ENCODE measurements around the gene CMPK1. TPM values are rescaled to one million over a fixed set of nuclear protein-coding genes. Genes with fewer than 3 reads are reported as not detected.

The CMPK1 gene
- total RNA-seq, 1 donor from 2014 or later, result 105 TPM

GRCh38 chr1:47348246-47348645 lies 14.7 kb downstream of the CMPK1 start:
- H3K9me3 Mint-ChIP-seq (ENCODE audit: unreplicated experiment), result no peaks in the 10 kb centered on the region
- no peaks in the 10 kb centered on the region for H3K27me3 Mint-ChIP-seq (ENCODE audit: unreplicated experiment)
- H3K27ac Mint-ChIP-seq (ENCODE audit: unreplicated experiment), result no peak overlapping the region

GRCh38 chr1:47351305-47351704 lies 17.7 kb downstream of the CMPK1 start:
- TF ChIP-seq CTCF (IDR thresholded peaks at IDR 0.05), result no peak
- Mint-ChIP-seq H3K27ac (ENCODE audit: unreplicated experiment) (peak overlapping the region; percentile 54), H3K4me1 (ENCODE audit: unreplicated experiment) (peaks cover 7% of the 10 kb centered on the region)

More at GRCh38 chr1:47348246-47348645, 14.7 kb downstream of the CMPK1 start:
- H3K4me3 Mint-ChIP-seq (ENCODE audit: unreplicated experiment), result no peak overlapping the region
- peaks cover 10% of the 10 kb centered on the region for H3K36me3 Mint-ChIP-seq (ENCODE audit: unreplicated experiment)
- DNase-seq (ENCODE audit: extremely low spot score, unreplicated experiment), result no peak
- peaks cover 2% of the 10 kb centered on the region for H3K4me1 Mint-ChIP-seq (ENCODE audit: unreplicated experiment)
- no peak for TF ChIP-seq CTCF (IDR thresholded peaks at IDR 0.05)

GRCh38 chr1:47361380-47361779 lies 27.8 kb downstream of the CMPK1 start:
- DNase-seq (ENCODE audit: extremely low spot score, unreplicated experiment), result no peak
- H3K27me3 Mint-ChIP-seq (ENCODE audit: unreplicated experiment), result no peaks in the 10 kb centered on the region

More at GRCh38 chr1:47351305-47351704, 17.7 kb downstream of the CMPK1 start:
- Mint-ChIP-seq H3K27me3 (ENCODE audit: unreplicated experiment) (no peaks in the 10 kb centered on the region), H3K4me3 (ENCODE audit: unreplicated experiment) (no peak overlapping the region), H3K9me3 (ENCODE audit: unreplicated experiment) (no peaks in the 10 kb centered on the region), H3K36me3 (ENCODE audit: unreplicated experiment) (peaks cover 7% of the 10 kb centered on the region)
- no peak for DNase-seq (ENCODE audit: extremely low spot score, unreplicated experiment)

GRCh38 chr1:47362828-47363227 lies 29.2 kb downstream of the CMPK1 start:
- no peak for TF ChIP-seq CTCF (IDR thresholded peaks at IDR 0.05)
- Mint-ChIP-seq H3K9me3 (ENCODE audit: unreplicated experiment) (no peaks in the 10 kb centered on the region), H3K4me3 (ENCODE audit: unreplicated experiment) (no peak overlapping the region), H3K36me3 (ENCODE audit: unreplicated experiment) (peaks cover 2% of the 10 kb centered on the region), H3K4me1 (ENCODE audit: unreplicated experiment) (peaks cover 9% of the 10 kb centered on the region), H3K27ac (ENCODE audit: unreplicated experiment) (no peak overlapping the region), H3K27me3 (ENCODE audit: unreplicated experiment) (no peaks in the 10 kb centered on the region)
- no peak for DNase-seq (ENCODE audit: extremely low spot score, unreplicated experiment)

More at GRCh38 chr1:47361380-47361779, 27.8 kb downstream of the CMPK1 start:
- Mint-ChIP-seq H3K4me1 (ENCODE audit: unreplicated experiment) (peaks cover 9% of the 10 kb centered on the region), H3K36me3 (ENCODE audit: unreplicated experiment) (peaks cover 2% of the 10 kb centered on the region), H3K4me3 (ENCODE audit: unreplicated experiment) (no peak overlapping the region), H3K27ac (ENCODE audit: unreplicated experiment) (no peak overlapping the region), H3K9me3 (ENCODE audit: unreplicated experiment) (no peaks in the 10 kb centered on the region)
- TF ChIP-seq CTCF (IDR thresholded peaks at IDR 0.05), result no peak

- Mint-ChIP-seq H3K27me3 (ENCODE audit: unreplicated experiment) (no peaks in the 10 kb centered on the region), H3K4me1 (ENCODE audit: unreplicated experiment) (peaks cover 9% of the 10 kb centered on the region), H3K27ac (ENCODE audit: unreplicated experiment) (no peak overlapping the region), H3K9me3 (ENCODE audit: unreplicated experiment) (no peaks in the 10 kb centered on the region), H3K4me3 (ENCODE audit: unreplicated experiment) (no peak overlapping the region), H3K36me3 (ENCODE audit: unreplicated experiment) (peaks cover 22% of the 10 kb centered on the region)
- no peak for DNase-seq (ENCODE audit: extremely low spot score, unreplicated experiment)
- no peak for TF ChIP-seq CTCF (IDR thresholded peaks at IDR 0.05)
These were observed 34.1 kb downstream of the CMPK1 start for GRCh38 chr1:47367651-47368050.
